ENCODE measurements around the gene FRMD1. TPM values are rescaled to one million over a fixed set of nuclear protein-coding genes. Genes with fewer than 3 reads are reported as not detected.

FRMD1 gene
- total RNA-seq, 1 experiment from 2014 or later, result not detected

DNA sequence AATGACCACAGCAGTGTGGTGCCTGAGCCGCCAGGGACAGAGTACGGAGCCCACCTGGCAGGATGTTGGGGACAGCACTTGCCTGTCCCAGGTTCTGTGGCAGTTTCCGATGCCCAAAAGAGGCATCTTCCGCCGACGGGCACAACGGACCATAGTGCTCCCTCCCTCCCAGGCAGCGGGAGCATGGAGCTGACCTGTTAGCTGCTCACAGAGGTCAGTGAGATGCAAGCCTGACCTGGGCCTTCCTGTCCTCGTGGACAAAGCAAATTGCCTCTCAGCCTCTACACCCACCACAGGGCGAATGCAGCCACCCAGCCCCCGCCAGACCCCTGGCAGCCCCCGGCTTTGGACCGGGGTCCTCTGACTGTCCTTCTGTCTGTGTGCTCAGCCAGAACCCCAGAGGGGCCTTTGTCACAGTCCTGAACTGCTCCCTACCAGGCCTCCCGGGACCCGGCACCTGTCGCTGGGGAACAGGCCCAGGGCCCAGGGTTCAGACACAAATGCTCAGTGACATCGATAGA lies 16.2 kb upstream of the FRMD1 start:
- RAD21 ChIA-PET (ENCODE audit: low non-redundant PET in 1 of 2, low total read pairs in 2 of 2, uncharacterized antibody in 2 of 2, unreplicated experiment in 2 of 2), result no interaction called here
- no peak overlapping the region for H2AFZ ChIP-seq (ENCODE audit: low read depth, low read length, poor library complexity, severe bottlenecking)
- no peaks in the 10 kb centered on the region for H3K36me3 ChIP-seq (ENCODE audit: control insufficient read depth in 1 of 2, insufficient read depth in 2 of 2, low read length in 2 of 2)
- H3K4me2 ChIP-seq (ENCODE audit: low read length), result no peak overlapping the region
- no peak overlapping the region for H3K4me3 ChIP-seq (replicated peaks in 1 of 2; ENCODE audit: low read depth in 1 of 2, low read length in 2 of 2)
- H4K20me1 ChIP-seq (ENCODE audit: insufficient read depth), result no peaks in the 10 kb centered on the region
- no peaks in the 10 kb centered on the region for H3K9me3 ChIP-seq (ENCODE audit: control insufficient read depth in 1 of 2, insufficient read depth in 1 of 2, low read depth in 1 of 2, low read length in 2 of 2)
- no peaks in the 10 kb centered on the region for H3K27me3 ChIP-seq (ENCODE audit: insufficient read depth, low read length)
- no peaks in the 10 kb centered on the region for H3K4me1 ChIP-seq (ENCODE audit: control insufficient read depth in 1 of 2, insufficient read depth in 2 of 2, low read length in 2 of 2)
- H3K79me2 ChIP-seq (ENCODE audit: insufficient read depth, low read length), result no peaks in the 10 kb centered on the region
- H3K27ac ChIP-seq (ENCODE audit: low read depth, low read length), result no peak overlapping the region
- TF ChIP-seq YY1 (IDR thresholded peaks at IDR 0.05; ENCODE audit: extremely low read depth, insufficient replicate concordance, low read depth, low read length) (no peak), CBX3 (IDR thresholded peaks at IDR 0.05; ENCODE audit: low read depth) (no peak), RAD21 (IDR thresholded peaks at IDR 0.05; ENCODE audit: low read depth) (no peak), POLR2AphosphoS5 (IDR thresholded peaks at IDR 0.05; ENCODE audit: low read depth, low read length) (no peak)
- DNase-seq (ENCODE audit: low read depth, low spot score), result no peak
- H3K9me2 ChIP-seq (ENCODE audit: insufficient read depth), result no peaks in the 10 kb centered on the region
- BruUV-seq (replicated peaks), result no TSS peak
- POLR2A ChIA-PET, result no interaction called here
- ATAC-seq, result no peak
- intact Hi-C loops (cut with micrococcal nuclease), result no loop called here
- CTCF ChIA-PET, result no interaction called here
- H3K9ac ChIP-seq (ENCODE audit: low read length), result no peak overlapping the region

GRCh38 chr6:168093634-168094033 lies 14.6 kb upstream of the FRMD1 start:
- no peaks in the 10 kb centered on the region for H4K20me1 ChIP-seq (ENCODE audit: insufficient read depth)
- TF ChIP-seq, protein P1, sequence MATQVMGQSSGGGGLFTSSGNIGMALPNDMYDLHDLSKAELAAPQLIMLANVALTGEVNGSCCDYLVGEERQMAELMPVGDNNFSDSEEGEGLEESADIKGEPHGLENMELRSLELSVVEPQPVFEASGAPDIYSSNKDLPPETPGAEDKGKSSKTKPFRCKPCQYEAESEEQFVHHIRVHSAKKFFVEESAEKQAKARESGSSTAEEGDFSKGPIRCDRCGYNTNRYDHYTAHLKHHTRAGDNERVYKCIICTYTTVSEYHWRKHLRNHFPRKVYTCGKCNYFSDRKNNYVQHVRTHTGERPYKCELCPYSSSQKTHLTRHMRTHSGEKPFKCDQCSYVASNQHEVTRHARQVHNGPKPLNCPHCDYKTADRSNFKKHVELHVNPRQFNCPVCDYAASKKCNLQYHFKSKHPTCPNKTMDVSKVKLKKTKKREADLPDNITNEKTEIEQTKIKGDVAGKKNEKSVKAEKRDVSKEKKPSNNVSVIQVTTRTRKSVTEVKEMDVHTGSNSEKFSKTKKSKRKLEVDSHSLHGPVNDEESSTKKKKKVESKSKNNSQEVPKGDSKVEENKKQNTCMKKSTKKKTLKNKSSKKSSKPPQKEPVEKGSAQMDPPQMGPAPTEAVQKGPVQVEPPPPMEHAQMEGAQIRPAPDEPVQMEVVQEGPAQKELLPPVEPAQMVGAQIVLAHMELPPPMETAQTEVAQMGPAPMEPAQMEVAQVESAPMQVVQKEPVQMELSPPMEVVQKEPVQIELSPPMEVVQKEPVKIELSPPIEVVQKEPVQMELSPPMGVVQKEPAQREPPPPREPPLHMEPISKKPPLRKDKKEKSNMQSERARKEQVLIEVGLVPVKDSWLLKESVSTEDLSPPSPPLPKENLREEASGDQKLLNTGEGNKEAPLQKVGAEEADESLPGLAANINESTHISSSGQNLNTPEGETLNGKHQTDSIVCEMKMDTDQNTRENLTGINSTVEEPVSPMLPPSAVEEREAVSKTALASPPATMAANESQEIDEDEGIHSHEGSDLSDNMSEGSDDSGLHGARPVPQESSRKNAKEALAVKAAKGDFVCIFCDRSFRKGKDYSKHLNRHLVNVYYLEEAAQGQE (IDR thresholded peaks at IDR 0.05; ENCODE audit: low read depth), result no peak
- TF ChIP-seq ZNF274 (IDR thresholded peaks at IDR 0.05; ENCODE audit: low read depth, low read length), result no peak
- TF ChIP-seq CEBPB (IDR thresholded peaks at IDR 0.05; ENCODE audit: low read depth), result no peak
- no peak for TF ChIP-seq EGR1 (IDR thresholded peaks at IDR 0.05; ENCODE audit: low read depth)
- TF ChIP-seq, protein P2, sequence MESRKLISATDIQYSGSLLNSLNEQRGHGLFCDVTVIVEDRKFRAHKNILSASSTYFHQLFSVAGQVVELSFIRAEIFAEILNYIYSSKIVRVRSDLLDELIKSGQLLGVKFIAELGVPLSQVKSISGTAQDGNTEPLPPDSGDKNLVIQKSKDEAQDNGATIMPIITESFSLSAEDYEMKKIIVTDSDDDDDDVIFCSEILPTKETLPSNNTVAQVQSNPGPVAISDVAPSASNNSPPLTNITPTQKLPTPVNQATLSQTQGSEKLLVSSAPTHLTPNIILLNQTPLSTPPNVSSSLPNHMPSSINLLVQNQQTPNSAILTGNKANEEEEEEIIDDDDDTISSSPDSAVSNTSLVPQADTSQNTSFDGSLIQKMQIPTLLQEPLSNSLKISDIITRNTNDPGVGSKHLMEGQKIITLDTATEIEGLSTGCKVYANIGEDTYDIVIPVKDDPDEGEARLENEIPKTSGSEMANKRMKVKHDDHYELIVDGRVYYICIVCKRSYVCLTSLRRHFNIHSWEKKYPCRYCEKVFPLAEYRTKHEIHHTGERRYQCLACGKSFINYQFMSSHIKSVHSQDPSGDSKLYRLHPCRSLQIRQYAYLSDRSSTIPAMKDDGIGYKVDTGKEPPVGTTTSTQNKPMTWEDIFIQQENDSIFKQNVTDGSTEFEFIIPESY (IDR thresholded peaks at IDR 0.05; ENCODE audit: extremely low read depth, insufficient replicate concordance, low read length), result no peak
- TF ChIP-seq POLR2A (IDR thresholded peaks at IDR 0.05; ENCODE audit: borderline replicate concordance, extremely low read depth, insufficient read depth, insufficient read length), result no peak
- no peak for TF ChIP-seq TCF7L2 (IDR thresholded peaks at IDR 0.05; ENCODE audit: borderline replicate concordance, extremely low read depth, insufficient read depth, insufficient read length)
- TF ChIP-seq RAD21 (IDR thresholded peaks at IDR 0.05; ENCODE audit: low read depth), result no peak
- TF ChIP-seq, protein P3, sequence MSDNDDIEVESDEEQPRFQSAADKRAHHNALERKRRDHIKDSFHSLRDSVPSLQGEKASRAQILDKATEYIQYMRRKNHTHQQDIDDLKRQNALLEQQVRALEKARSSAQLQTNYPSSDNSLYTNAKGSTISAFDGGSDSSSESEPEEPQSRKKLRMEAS (IDR thresholded peaks at IDR 0.05), result no peak
- TF ChIP-seq ELF1 (IDR thresholded peaks at IDR 0.05; ENCODE audit: borderline replicate concordance, low read depth), result no peak
- no peak for TF ChIP-seq CBX3 (IDR thresholded peaks at IDR 0.05; ENCODE audit: low read depth)
- TF ChIP-seq JUND (IDR thresholded peaks at IDR 0.05), result no peak
- TF ChIP-seq EZH2 (IDR thresholded peaks at IDR 0.05), result no peak

More at GRCh38 chr6:168093634-168094033, 14.6 kb upstream of the FRMD1 start:
- no peaks in the 10 kb centered on the region for H3K9me3 ChIP-seq (ENCODE audit: control insufficient read depth in 1 of 2, insufficient read depth in 1 of 2, low read depth in 1 of 2, low read length in 2 of 2)
- no peaks in the 10 kb centered on the region for H3K36me3 ChIP-seq (ENCODE audit: control insufficient read depth in 1 of 2, insufficient read depth in 2 of 2, low read length in 2 of 2)
- ChIA-PET POLR2A (no interaction called here), RAD21 (ENCODE audit: low non-redundant PET in 1 of 2, low total read pairs in 2 of 2, uncharacterized antibody in 2 of 2, unreplicated experiment in 2 of 2) (no interaction called here), CTCF (no interaction called here)
- DNase-seq (ENCODE audit: low read depth, low spot score) (no peak), ATAC-seq (no peak)
- no peak overlapping the region for H3K4me2 ChIP-seq (ENCODE audit: low read length)
- intact Hi-C loops (cut with micrococcal nuclease), result no loop called here
- no peak overlapping the region for H3K27ac ChIP-seq (ENCODE audit: low read depth, low read length)
- H2AFZ ChIP-seq (ENCODE audit: low read depth, low read length, poor library complexity, severe bottlenecking), result no peak overlapping the region
- H3K27me3 ChIP-seq (ENCODE audit: insufficient read depth, low read length), result no peaks in the 10 kb centered on the region
- no peaks in the 10 kb centered on the region for H3K4me1 ChIP-seq (ENCODE audit: control insufficient read depth in 1 of 2, insufficient read depth in 2 of 2, low read length in 2 of 2)
- no peaks in the 10 kb centered on the region for H3K79me2 ChIP-seq (ENCODE audit: insufficient read depth, low read length)
- H3K9me2 ChIP-seq (ENCODE audit: insufficient read depth), result no peaks in the 10 kb centered on the region
- no peak overlapping the region for H3K4me3 ChIP-seq (replicated peaks in 1 of 2; ENCODE audit: low read depth in 1 of 2, low read length in 2 of 2)
- no TSS peak for BruUV-seq (replicated peaks)
- no peak overlapping the region for H3K9ac ChIP-seq (ENCODE audit: low read length)

Data from HCT116 (cell line).